Neuronal stem cell (in vitro differentiated cells): ENCODE measurements around the gene THSD4.

ENCODE experiments used
- DNase-seq: peaks from one replicate; pipeline ENCODE4 v3.0.0-alpha.2; 2013; ENCODE audit warnings: low spot score
- H2AFZ ChIP-seq: one replicate; pipeline ENCODE4 v1.6.1; 2013; ENCODE audit warnings: mild to moderate bottlenecking, low read length, inconsistent platforms
- H2AK5ac ChIP-seq: 2 replicates; pipeline ENCODE4 v1.6.1; 2013; ENCODE audit warnings: low read depth, mild to moderate bottlenecking, inconsistent platforms, low read length, moderate library complexity, mixed read lengths
- H2BK120ac ChIP-seq: 2 replicates; pipeline ENCODE4 v1.6.1; 2013; ENCODE audit warnings: low read depth, mild to moderate bottlenecking, inconsistent platforms, low read length, moderate library complexity, mixed read lengths
- H2BK12ac ChIP-seq: one replicate; pipeline ENCODE4 v1.6.1; 2013; ENCODE audit warnings: low read length, inconsistent platforms
- H2BK15ac ChIP-seq: 2 replicates; pipeline ENCODE4 v1.6.1; 2013; ENCODE audit warnings: mild to moderate bottlenecking, low read length, inconsistent platforms, mixed read lengths
- H2BK5ac ChIP-seq: one replicate; pipeline ENCODE4 v1.6.1; 2013; ENCODE audit warnings: inconsistent platforms, mild to moderate bottlenecking, low read length, moderate library complexity
- H3K14ac ChIP-seq: one replicate; pipeline ENCODE4 v1.6.1; 2013; ENCODE audit warnings: low read length, inconsistent platforms
- H3K18ac ChIP-seq: 2 replicates; pipeline ENCODE4 v1.6.1; 2013; ENCODE audit warnings: low read length, inconsistent platforms
- H3K23ac ChIP-seq: 2 replicates; pipeline ENCODE4 v1.6.1; 2013; ENCODE audit warnings: low read depth, mild to moderate bottlenecking, mixed read lengths, low read length, inconsistent platforms; ENCODE audit not compliant: poor library complexity
- H3K27ac ChIP-seq: replicated peaks from 3 replicates; pipeline ENCODE4 v1.5.1; 2013; ENCODE audit warnings: low read length, inconsistent platforms
- H3K27me3 ChIP-seq, 3 experiments: 2 replicates each; pipeline ENCODE4 v1.6.1; 2013; ENCODE audit warnings: low read length in 3 of 3, mild to moderate bottlenecking in 2 of 3, inconsistent platforms in 1 of 3, low read depth in 1 of 3, mixed read lengths in 1 of 3, moderate library complexity in 1 of 3; ENCODE audit not compliant: control insufficient read depth in 3 of 3, insufficient read depth in 3 of 3
- H3K36me3 ChIP-seq, 2 donors: replicated peaks in 1 of 2; 2 replicates each; pipeline ENCODE4 v1.6.1; 2013; ENCODE audit warnings: low read length in 2 of 2; ENCODE audit not compliant: control insufficient read depth in 2 of 2, insufficient read depth in 2 of 2
- H3K4ac ChIP-seq: 2 replicates; pipeline ENCODE4 v1.6.1; 2013; ENCODE audit warnings: inconsistent platforms, mild to moderate bottlenecking, low read length, moderate library complexity
- H3K4me1 ChIP-seq, 2 donors: 1 replicate in 1 of 2; 2 replicates in 1 of 2; pipeline ENCODE4 v1.6.1; 2013; ENCODE audit warnings: low read length in 2 of 2, low read depth in 1 of 2; ENCODE audit not compliant: control insufficient read depth in 2 of 2, insufficient read depth in 1 of 2
- H3K4me2 ChIP-seq: one replicate; pipeline ENCODE4 v1.6.1; 2013; ENCODE audit warnings: mild to moderate bottlenecking, low read length, inconsistent platforms; ENCODE audit not compliant: insufficient read depth, poor library complexity, severe bottlenecking
- H3K4me3 ChIP-seq, 2 donors: 2 replicates each; pipeline ENCODE4 v1.5.1; 2013; ENCODE audit warnings: low read length in 2 of 2, mild to moderate bottlenecking in 2 of 2, inconsistent platforms in 1 of 2, moderate library complexity in 1 of 2
- H3K79me1 ChIP-seq: one replicate; pipeline ENCODE4 v1.6.1; 2013; ENCODE audit warnings: low read depth, mild to moderate bottlenecking, inconsistent platforms, low read length, moderate library complexity
- H3K9ac ChIP-seq: one replicate; pipeline ENCODE4 v1.6.1; 2013; ENCODE audit warnings: mild to moderate bottlenecking, low read depth, low read length, inconsistent platforms; ENCODE audit not compliant: poor library complexity
- H3K9me3 ChIP-seq, 2 donors: replicated peaks in 1 of 2; 2 replicates each; pipeline versions ENCODE3 to v1.6.1; 2013; ENCODE audit warnings: low read length in 2 of 2, mild to moderate bottlenecking in 2 of 2, inconsistent platforms in 1 of 2, low read depth in 1 of 2, mixed read lengths in 1 of 2, moderate library complexity in 1 of 2; ENCODE audit not compliant: control insufficient read depth in 2 of 2, insufficient read depth in 1 of 2
- H4K8ac ChIP-seq: one replicate; pipeline ENCODE4 v1.6.1; 2013; ENCODE audit warnings: low read depth, mild to moderate bottlenecking, inconsistent platforms, low read length, moderate library complexity
- H4K91ac ChIP-seq: one replicate; pipeline ENCODE4 v1.6.1; 2013; ENCODE audit warnings: low read length, low read depth, mild to moderate bottlenecking, inconsistent platforms; ENCODE audit not compliant: poor library complexity
- WGBS, 2 donors: extraction: QIAGEN DNeasy Blood & Tissue Kit; methylation state at CpG; one replicate each; pipeline ENCODE4 v1.1.7; 2013; ENCODE audit warnings: missing lambda C conversion rate in 2 of 2, mixed read lengths in 1 of 2; ENCODE audit not compliant: insufficient read length in 2 of 2, insufficient replicate concordance in 1 of 2; ENCODE audit errors: extremely low coverage in 2 of 2; 5-methylcytosine and 5-hydroxymethylcytosine counted together

THSD4 gene

GRCh38 chr15:71362556-71362955, 247.3 kb downstream of the THSD4 start:
- H3K4me1 ChIP-seq: peaks cover 0 to 3% of the 10 kb centered on the region in 2 donors
- no peak overlapping the region for H3K27ac ChIP-seq
- H2AK5ac ChIP-seq: no peak overlapping the region
- no peak overlapping the region for H4K91ac ChIP-seq
- no peaks in the 10 kb centered on the region for H3K36me3 ChIP-seq
- no peak overlapping the region for H3K4ac ChIP-seq
- no peak overlapping the region for H2BK12ac ChIP-seq
- H3K79me1 ChIP-seq: no peaks in the 10 kb centered on the region
- WGBS, 2 donors: no CpG with 5 or more reads among the region's 8 CpGs
- no peak overlapping the region for H3K4me2 ChIP-seq
- no peak overlapping the region for H4K8ac ChIP-seq
- no peak overlapping the region for H3K23ac ChIP-seq
- H3K4me3 ChIP-seq: no peak overlapping the region
- H3K27me3 ChIP-seq: no peaks in the 10 kb centered on the region
- no peak overlapping the region for H3K9ac ChIP-seq
- H3K14ac ChIP-seq: no peak overlapping the region
- DNase-seq: no peak
- H2BK15ac ChIP-seq: no peak overlapping the region
- H3K9me3 ChIP-seq: no peaks in the 10 kb centered on the region
- no peak overlapping the region for H2BK5ac ChIP-seq
- no peak overlapping the region for H3K18ac ChIP-seq
- H2BK120ac ChIP-seq: no peak overlapping the region
- H2AFZ ChIP-seq: no peak overlapping the region

GRCh38 chr15:71362987-71363968, 248.0 kb downstream of the THSD4 start:
- WGBS, 2 donors: no CpG with 5 or more reads among the region's 11 CpGs

GRCh38 chr15:71364117-71364584, 248.9 kb downstream of the THSD4 start:
- Histone ChIP-seq H3K27ac (no peak overlapping the region), H2AFZ (peak overlapping the region; percentile 37), H2BK120ac (no peak overlapping the region), H3K79me1 (no peaks in the 10 kb centered on the region), H3K9me3 (no peaks in the 10 kb centered on the region), H3K4me1 (peaks cover 0 to 3% of the 10 kb centered on the region in 2 donors), H2AK5ac (no peak overlapping the region), H4K8ac (no peak overlapping the region), H3K36me3 (no peaks in the 10 kb centered on the region), H3K4me2 (no peak overlapping the region), H3K18ac (peak overlapping the region; percentile 49), H3K4me3 (no peak overlapping the region), H2BK15ac (no peak overlapping the region), H3K23ac (no peak overlapping the region), H3K9ac (no peak overlapping the region), H3K4ac (no peak overlapping the region), H3K27me3 (no peaks in the 10 kb centered on the region), H4K91ac (no peak overlapping the region), H2BK5ac (no peak overlapping the region), H3K14ac (no peak overlapping the region), H2BK12ac (no peak overlapping the region)
- no peak for DNase-seq
- no CpG with 5 or more reads among the region's 5 CpGs for WGBS, 2 donors

More at GRCh38 chr15:71362987-71363968, 248.0 kb downstream of the THSD4 start:
- Histone ChIP-seq H3K23ac (no peak overlapping the region), H3K9me3 (no peaks in the 10 kb centered on the region), H3K9ac (no peak overlapping the region), H4K8ac (no peak overlapping the region), H3K36me3 (no peaks in the 10 kb centered on the region), H3K27ac (no peak overlapping the region), H3K27me3 (no peaks in the 10 kb centered on the region), H2BK12ac (no peak overlapping the region), H3K4me3 (no peak overlapping the region), H3K79me1 (no peaks in the 10 kb centered on the region), H3K4me1 (peaks cover 0 to 3% of the 10 kb centered on the region in 2 donors), H2BK5ac (no peak overlapping the region), H2BK15ac (no peak overlapping the region), H3K18ac (no peak overlapping the region), H3K14ac (no peak overlapping the region), H4K91ac (no peak overlapping the region), H3K4ac (no peak overlapping the region), H2AFZ (no peak overlapping the region), H2BK120ac (no peak overlapping the region), H2AK5ac (no peak overlapping the region), H3K4me2 (no peak overlapping the region)
- DNase-seq: no peak

GRCh38 chr15:71366522-71366921, 251.3 kb downstream of the THSD4 start:
- no peak overlapping the region for H3K4me3 ChIP-seq
- no CpG with 5 or more reads among the region's 4 CpGs for WGBS, 2 donors
- no peak overlapping the region for H3K27ac ChIP-seq
- no peak overlapping the region for H4K91ac ChIP-seq
- no peaks in the 10 kb centered on the region for H3K36me3 ChIP-seq
- H3K14ac ChIP-seq: no peak overlapping the region
- H4K8ac ChIP-seq: no peak overlapping the region
- peaks cover 0 to 3% of the 10 kb centered on the region in 2 donors for H3K4me1 ChIP-seq
- no peak overlapping the region for H2BK15ac ChIP-seq
- H3K4me2 ChIP-seq: no peak overlapping the region
- no peaks in the 10 kb centered on the region for H3K9me3 ChIP-seq
- no peaks in the 10 kb centered on the region for H3K79me1 ChIP-seq
- H3K27me3 ChIP-seq: no peaks in the 10 kb centered on the region
- no peak overlapping the region for H3K4ac ChIP-seq
- H2AK5ac ChIP-seq: no peak overlapping the region
- H2BK120ac ChIP-seq: no peak overlapping the region
- H2BK5ac ChIP-seq: no peak overlapping the region
- H2BK12ac ChIP-seq: no peak overlapping the region
- no peak overlapping the region for H3K23ac ChIP-seq
- no peak for DNase-seq
- H3K18ac ChIP-seq: no peak overlapping the region
- no peak overlapping the region for H3K9ac ChIP-seq
- no peak overlapping the region for H2AFZ ChIP-seq
